ENCODE data around the gene SECTM1.

- no peak for TF ChIP-seq CTCF (IDR thresholded peaks at IDR 0.05; ENCODE audit: low read depth, low read length)
- TF ChIP-seq POLR2A (IDR thresholded peaks at IDR 0.05; ENCODE audit: extremely low read depth, insufficient read length): no peak
- no peak for TF ChIP-seq MAX (IDR thresholded peaks at IDR 0.05; ENCODE audit: low read depth, low read length)
These were observed 9.9 kb downstream of the SECTM1 start for GRCh38 chr17:82323514-82324234.

Data from NB4 (cell line).